ENCODE data around the gene CDS1. TPM values are rescaled to one million over a fixed set of nuclear protein-coding genes. Genes with fewer than 3 reads are reported as not detected.

Gene CDS1
- total RNA-seq, 2 experiments from 2014 or later = 0.89 to 1.3 TPM

DNA sequence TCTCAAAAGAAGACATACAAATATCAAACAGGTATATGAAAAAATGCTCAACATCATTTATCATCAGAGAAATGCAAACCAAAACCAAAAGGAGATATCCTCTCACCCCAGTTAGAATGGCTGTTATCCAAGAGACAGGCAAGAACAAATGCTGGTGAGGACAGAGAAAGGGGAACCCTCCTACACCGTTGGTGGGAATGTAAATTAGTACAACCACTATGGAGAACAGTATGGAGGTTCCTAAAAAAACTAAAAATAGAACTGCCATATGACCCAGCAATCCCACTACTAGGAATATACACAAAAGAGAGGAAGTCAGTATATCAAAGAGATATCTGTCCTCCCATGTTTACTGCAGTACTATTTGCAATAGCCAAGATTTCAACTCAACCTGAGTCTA lies 83.5 kb downstream of the CDS1 start:
- H3K4me3 Mint-ChIP-seq = no peak overlapping the region
- H3K36me3 Mint-ChIP-seq (ENCODE audit: low read depth) = no peaks in the 10 kb centered on the region
- DNase-seq (no peak), ATAC-seq (ENCODE audit: poor library complexity) (no peak)
- Histone ChIP-seq H3K27ac (ENCODE audit: low read depth in 1 of 2, low read length in 2 of 2) (no peak overlapping the region), H3K27me3 (ENCODE audit: control insufficient read depth in 1 of 2, insufficient read depth in 2 of 2, low read length in 2 of 2) (no peaks in the 10 kb centered on the region), H3K9me3 (ENCODE audit: control insufficient read depth in 1 of 2, insufficient read depth in 1 of 2, low read length in 2 of 2) (peaks cover 0 to 8% of the 10 kb centered on the region in 2 experiments), H3K4me1 (ENCODE audit: insufficient read depth, low read length) (no peaks in the 10 kb centered on the region), H3K4me3 (ENCODE audit: low read length) (no peak overlapping the region), H3K36me3 (ENCODE audit: insufficient read depth, low read length) (no peaks in the 10 kb centered on the region)
- no peak overlapping the region for H3K27ac Mint-ChIP-seq
- TF ChIP-seq, protein P1, sequence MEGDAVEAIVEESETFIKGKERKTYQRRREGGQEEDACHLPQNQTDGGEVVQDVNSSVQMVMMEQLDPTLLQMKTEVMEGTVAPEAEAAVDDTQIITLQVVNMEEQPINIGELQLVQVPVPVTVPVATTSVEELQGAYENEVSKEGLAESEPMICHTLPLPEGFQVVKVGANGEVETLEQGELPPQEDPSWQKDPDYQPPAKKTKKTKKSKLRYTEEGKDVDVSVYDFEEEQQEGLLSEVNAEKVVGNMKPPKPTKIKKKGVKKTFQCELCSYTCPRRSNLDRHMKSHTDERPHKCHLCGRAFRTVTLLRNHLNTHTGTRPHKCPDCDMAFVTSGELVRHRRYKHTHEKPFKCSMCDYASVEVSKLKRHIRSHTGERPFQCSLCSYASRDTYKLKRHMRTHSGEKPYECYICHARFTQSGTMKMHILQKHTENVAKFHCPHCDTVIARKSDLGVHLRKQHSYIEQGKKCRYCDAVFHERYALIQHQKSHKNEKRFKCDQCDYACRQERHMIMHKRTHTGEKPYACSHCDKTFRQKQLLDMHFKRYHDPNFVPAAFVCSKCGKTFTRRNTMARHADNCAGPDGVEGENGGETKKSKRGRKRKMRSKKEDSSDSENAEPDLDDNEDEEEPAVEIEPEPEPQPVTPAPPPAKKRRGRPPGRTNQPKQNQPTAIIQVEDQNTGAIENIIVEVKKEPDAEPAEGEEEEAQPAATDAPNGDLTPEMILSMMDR (IDR thresholded peaks at IDR 0.05) = no peak
- ChIA-PET CTCF (no interaction called here), POLR2A (interaction anchor here (0.7 to 0.8 kb wide), 2 partner anchors 945 to 1935 kb away, joined by 3 read pairs; no protein-coding TSS in a partner anchor)
- H3K27me3 Mint-ChIP-seq = no peaks in the 10 kb centered on the region
- no peaks in the 10 kb centered on the region for H3K9me3 Mint-ChIP-seq
- no peaks in the 10 kb centered on the region for H3K4me1 Mint-ChIP-seq (ENCODE audit: low read depth)
- intact Hi-C loops (cut with DNase I, micrococcal nuclease) = no loop called here

DNA sequence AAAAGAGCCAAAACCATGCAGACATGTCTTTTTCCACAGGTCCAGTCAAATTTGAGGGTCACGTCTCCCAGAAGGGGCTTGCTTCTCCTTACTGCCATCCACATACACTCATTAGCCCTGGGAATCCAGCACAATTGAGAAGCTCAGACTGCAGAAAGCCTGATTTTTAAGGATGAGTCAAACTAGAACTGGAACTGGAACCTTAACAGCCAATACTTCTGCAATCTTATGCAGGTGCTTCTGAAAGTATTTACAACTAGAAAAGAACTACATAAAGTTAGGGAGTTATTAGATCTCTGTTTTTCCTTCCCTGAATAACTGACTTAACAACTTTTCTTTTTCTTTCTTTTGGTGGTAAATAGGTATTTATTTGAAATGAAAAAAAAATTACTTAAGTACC lies 86.3 kb downstream of the CDS1 start:
- TF ChIP-seq, protein P1 (IDR thresholded peaks at IDR 0.05) = no peak
- ChIA-PET CTCF (no interaction called here), POLR2A (no interaction called here)
- no peak for DNase-seq
- Histone ChIP-seq H3K4me1 (ENCODE audit: insufficient read depth, low read length) (no peaks in the 10 kb centered on the region), H3K36me3 (ENCODE audit: insufficient read depth, low read length) (no peaks in the 10 kb centered on the region), H3K27ac (ENCODE audit: low read depth in 1 of 2, low read length in 2 of 2) (no peak overlapping the region), H3K4me3 (ENCODE audit: low read length) (no peak overlapping the region), H3K9me3 (ENCODE audit: control insufficient read depth in 1 of 2, insufficient read depth in 1 of 2, low read length in 2 of 2) (peaks cover 0 to 8% of the 10 kb centered on the region in 2 experiments), H3K27me3 (ENCODE audit: control insufficient read depth in 1 of 2, insufficient read depth in 2 of 2, low read length in 2 of 2) (no peaks in the 10 kb centered on the region)
- no peaks in the 10 kb centered on the region for H3K4me1 Mint-ChIP-seq (ENCODE audit: low read depth)
- no peaks in the 10 kb centered on the region for H3K36me3 Mint-ChIP-seq (ENCODE audit: low read depth)
- ATAC-seq (ENCODE audit: poor library complexity) = no peak
- no peaks in the 10 kb centered on the region for H3K27me3 Mint-ChIP-seq
- no peak overlapping the region for H3K27ac Mint-ChIP-seq
- intact Hi-C loops (cut with DNase I, micrococcal nuclease) = no loop called here
- H3K9me3 Mint-ChIP-seq = no peaks in the 10 kb centered on the region
- no peak overlapping the region for H3K4me3 Mint-ChIP-seq

DNA sequence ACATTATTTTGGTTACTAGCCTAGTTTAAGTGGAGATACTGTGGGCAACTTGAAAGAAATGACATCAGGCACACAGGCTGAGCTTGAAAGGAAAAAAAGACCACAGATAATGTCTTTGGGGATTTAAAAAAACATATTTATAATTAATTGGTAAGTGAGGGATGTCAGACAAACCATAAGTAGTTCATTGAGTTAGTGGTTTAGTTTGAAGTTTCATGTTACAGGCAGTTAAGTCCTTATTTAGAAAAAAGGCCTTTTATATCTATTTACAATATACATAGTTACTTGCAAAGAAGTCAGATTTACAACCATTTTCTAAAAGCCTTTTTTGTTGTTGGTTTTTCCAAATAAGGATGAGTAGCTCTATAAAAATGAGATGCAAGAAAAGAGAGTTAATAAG lies 89.2 kb downstream of the CDS1 start:
- intact Hi-C loops (cut with DNase I, micrococcal nuclease) = no loop called here
- H3K27me3 Mint-ChIP-seq = no peaks in the 10 kb centered on the region

More for the DNA sequence above, 89.2 kb downstream of the CDS1 start:
- Mint-ChIP-seq H3K27ac (no peak overlapping the region), H3K4me3 (no peak overlapping the region), H3K4me1 (ENCODE audit: low read depth) (no peaks in the 10 kb centered on the region), H3K9me3 (no peaks in the 10 kb centered on the region), H3K36me3 (ENCODE audit: low read depth) (no peaks in the 10 kb centered on the region)
- Histone ChIP-seq H3K36me3 (ENCODE audit: insufficient read depth, low read length) (no peaks in the 10 kb centered on the region), H3K27me3 (ENCODE audit: control insufficient read depth in 1 of 2, insufficient read depth in 2 of 2, low read length in 2 of 2) (no peaks in the 10 kb centered on the region), H3K9me3 (ENCODE audit: control insufficient read depth in 1 of 2, insufficient read depth in 1 of 2, low read length in 2 of 2) (no peaks in the 10 kb centered on the region), H3K27ac (ENCODE audit: low read depth in 1 of 2, low read length in 2 of 2) (no peak overlapping the region), H3K4me3 (ENCODE audit: low read length) (no peak overlapping the region), H3K4me1 (ENCODE audit: insufficient read depth, low read length) (no peaks in the 10 kb centered on the region)
- DNase-seq (no peak), ATAC-seq (ENCODE audit: poor library complexity) (no peak)
- TF ChIP-seq, protein P1 (IDR thresholded peaks at IDR 0.05) = no peak
- ChIA-PET CTCF (no interaction called here), POLR2A (interaction anchor here (1.1 kb wide), 1 partner anchor 11 kb away, joined by 3 read pairs; no protein-coding TSS in a partner anchor)
